Measurements from ENCODE around the gene DNAI4. TPM values are rescaled to one million over a fixed set of nuclear protein-coding genes. Genes with fewer than 3 reads are reported as not detected.

The DNAI4 gene
- total RNA-seq, 4 donors from 2014 or later: 13.5 to 23.6 (median 17.2) TPM

- TF ChIP-seq EP300 (IDR thresholded peaks at IDR 0.05): no peak
- Histone ChIP-seq H3K36me3 (no peaks in the 10 kb centered on the region), H3K27me3 (no peaks in the 10 kb centered on the region), H3K27ac (no peak overlapping the region), H3K4me3 (no peak overlapping the region), H3K9me3 (no peaks in the 10 kb centered on the region), H3K4me1 (no peaks in the 10 kb centered on the region)
- no peak for DNase-seq (ENCODE audit: low spot score in 2 of 2)
- WGBS, 2 donors: 62 to 67% methylated on average over 3 of the region's 3 CpGs
These were observed 64.1 kb downstream of the DNAI4 start for GRCh38 chr1:66860529-66860928.

DNA sequence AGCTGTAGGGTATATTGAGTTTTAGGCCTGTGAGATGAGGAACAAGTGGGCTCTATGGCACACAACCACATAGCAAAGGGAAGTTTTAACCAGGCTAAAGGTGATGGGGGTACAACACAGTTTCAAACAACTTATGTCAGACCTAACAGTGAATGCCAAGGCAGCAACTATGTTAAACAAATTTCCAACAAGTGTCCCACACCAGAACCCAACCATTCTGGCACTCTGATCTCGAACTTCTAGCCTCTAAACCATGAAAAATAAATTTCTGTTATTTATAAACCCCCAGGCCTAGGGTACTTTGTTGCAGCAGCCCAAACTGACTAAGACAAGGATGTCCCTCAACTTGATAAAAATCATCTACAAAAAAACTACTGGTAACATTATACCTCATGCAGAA lies 71.3 kb downstream of the DNAI4 start:
- H3K36me3 ChIP-seq: peaks cover 0 to 8% (median 0%) of the 10 kb centered on the region in 3 donors
- H3K9me3 ChIP-seq: peaks cover 0 to 6% (median 0%) of the 10 kb centered on the region in 4 donors
- no peaks in the 10 kb centered on the region for H3K4me1 ChIP-seq
- no peaks in the 10 kb centered on the region for H3K27me3 ChIP-seq
- WGBS, 2 donors: 77 to 81% methylated on average over 1 of the region's 1 CpG
- TF ChIP-seq, protein P1, sequence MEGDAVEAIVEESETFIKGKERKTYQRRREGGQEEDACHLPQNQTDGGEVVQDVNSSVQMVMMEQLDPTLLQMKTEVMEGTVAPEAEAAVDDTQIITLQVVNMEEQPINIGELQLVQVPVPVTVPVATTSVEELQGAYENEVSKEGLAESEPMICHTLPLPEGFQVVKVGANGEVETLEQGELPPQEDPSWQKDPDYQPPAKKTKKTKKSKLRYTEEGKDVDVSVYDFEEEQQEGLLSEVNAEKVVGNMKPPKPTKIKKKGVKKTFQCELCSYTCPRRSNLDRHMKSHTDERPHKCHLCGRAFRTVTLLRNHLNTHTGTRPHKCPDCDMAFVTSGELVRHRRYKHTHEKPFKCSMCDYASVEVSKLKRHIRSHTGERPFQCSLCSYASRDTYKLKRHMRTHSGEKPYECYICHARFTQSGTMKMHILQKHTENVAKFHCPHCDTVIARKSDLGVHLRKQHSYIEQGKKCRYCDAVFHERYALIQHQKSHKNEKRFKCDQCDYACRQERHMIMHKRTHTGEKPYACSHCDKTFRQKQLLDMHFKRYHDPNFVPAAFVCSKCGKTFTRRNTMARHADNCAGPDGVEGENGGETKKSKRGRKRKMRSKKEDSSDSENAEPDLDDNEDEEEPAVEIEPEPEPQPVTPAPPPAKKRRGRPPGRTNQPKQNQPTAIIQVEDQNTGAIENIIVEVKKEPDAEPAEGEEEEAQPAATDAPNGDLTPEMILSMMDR (IDR thresholded peaks at IDR 0.05): no peak
- no peak for TF ChIP-seq POLR2A (IDR thresholded peaks at IDR 0.05)
- TF ChIP-seq EP300 (IDR thresholded peaks at IDR 0.05): no peak
- no peak for DNase-seq (ENCODE audit: low spot score in 2 of 2)
- H3K27ac ChIP-seq: no peak overlapping the region
- no peak overlapping the region for H3K4me3 ChIP-seq

DNA sequence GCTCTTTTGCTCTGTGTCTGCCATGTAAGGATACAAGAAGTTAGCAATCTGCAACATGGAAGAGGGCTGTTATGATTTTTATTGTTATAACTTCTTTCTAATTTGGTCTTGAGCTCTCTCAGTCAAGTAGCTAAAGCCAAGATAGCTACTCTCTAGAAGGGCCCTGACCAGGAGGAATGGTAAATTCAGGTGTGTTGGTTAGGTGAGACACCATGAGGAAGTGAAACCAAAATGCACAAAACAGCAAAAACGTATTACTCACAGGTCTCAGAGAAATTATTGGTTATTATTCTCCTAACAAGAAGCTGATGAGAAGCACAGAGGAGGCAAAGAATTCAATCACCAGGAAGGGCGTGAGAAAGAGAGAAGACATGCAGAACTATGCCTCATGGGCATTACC lies 71.8 kb downstream of the DNAI4 start:
- WGBS, 2 donors: 86 to 87% methylated on average over 2 of the region's 2 CpGs
- TF ChIP-seq, protein P1 (IDR thresholded peaks at IDR 0.05): no peak
- TF ChIP-seq POLR2A (IDR thresholded peaks at IDR 0.05): no peak
- TF ChIP-seq EP300 (IDR thresholded peaks at IDR 0.05): no peak

GRCh38 chr1:66850989-66851388 lies 73.7 kb downstream of the DNAI4 start:
- TF ChIP-seq, protein P1 (IDR thresholded peaks at IDR 0.05): no peak
- TF ChIP-seq EP300 (IDR thresholded peaks at IDR 0.05): no peak
- TF ChIP-seq POLR2A (IDR thresholded peaks at IDR 0.05): no peak

More for the DNA sequence above, 71.8 kb downstream of the DNAI4 start:
- Histone ChIP-seq H3K9me3 (peaks cover 0 to 6% (median 0%) of the 10 kb centered on the region in 4 donors), H3K27me3 (no peaks in the 10 kb centered on the region), H3K36me3 (peaks cover 0 to 8% (median 0%) of the 10 kb centered on the region in 3 donors), H3K4me3 (no peak overlapping the region), H3K27ac (no peak overlapping the region), H3K4me1 (no peaks in the 10 kb centered on the region)
- DNase-seq (ENCODE audit: low spot score in 2 of 2): no peak

GRCh38 chr1:66848193-66848592 lies 76.5 kb downstream of the DNAI4 start:
- Histone ChIP-seq H3K4me1 (no peaks in the 10 kb centered on the region), H3K36me3 (peaks cover 0 to 8% (median 0%) of the 10 kb centered on the region in 3 donors), H3K9me3 (peaks cover 0 to 6% (median 0%) of the 10 kb centered on the region in 4 donors), H3K4me3 (no peak overlapping the region), H3K27me3 (no peaks in the 10 kb centered on the region), H3K27ac (no peak overlapping the region)
- DNase-seq (ENCODE audit: low spot score in 2 of 2): no peak
- no peak for TF ChIP-seq POLR2A (IDR thresholded peaks at IDR 0.05)
- WGBS, 2 donors: 72 to 73% methylated on average over 2 of the region's 2 CpGs

More at GRCh38 chr1:66850989-66851388, 73.7 kb downstream of the DNAI4 start:
- Histone ChIP-seq H3K27me3 (no peaks in the 10 kb centered on the region), H3K4me3 (no peak overlapping the region), H3K4me1 (no peaks in the 10 kb centered on the region), H3K36me3 (peaks cover 0 to 8% (median 0%) of the 10 kb centered on the region in 3 donors), H3K9me3 (peaks cover 0 to 6% (median 0%) of the 10 kb centered on the region in 4 donors), H3K27ac (no peak overlapping the region)
- 97 to 98% methylated on average over 1 of the region's 1 CpG for WGBS, 2 donors
- DNase-seq (ENCODE audit: low spot score in 2 of 2): no peak

DNA sequence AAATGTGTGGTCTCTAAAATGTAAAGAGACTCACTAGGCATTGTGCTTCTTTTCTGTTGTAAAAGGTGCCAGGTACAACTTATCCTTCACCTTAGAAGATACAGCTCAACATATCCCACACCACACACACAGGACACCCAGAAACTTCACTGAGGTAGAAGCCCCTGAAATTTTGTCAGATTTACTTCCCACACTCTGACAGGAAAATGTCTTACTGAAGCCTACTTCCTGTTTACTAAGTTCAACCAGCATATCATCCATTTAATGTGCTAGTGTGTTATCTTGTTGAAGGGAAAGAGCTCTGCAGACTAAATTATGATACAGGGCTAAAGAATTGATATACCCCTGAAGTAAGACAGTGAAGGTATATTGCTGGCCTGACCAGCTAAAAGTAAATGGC lies 83.7 kb downstream of the DNAI4 start:
- Histone ChIP-seq H3K4me1 (no peaks in the 10 kb centered on the region), H3K9me3 (no peaks in the 10 kb centered on the region), H3K36me3 (peaks cover 0 to 8% (median 0%) of the 10 kb centered on the region in 3 donors), H3K27me3 (no peaks in the 10 kb centered on the region), H3K4me3 (no peak overlapping the region), H3K27ac (no peak overlapping the region)
- no peak for DNase-seq (ENCODE audit: low spot score in 2 of 2)
- TF ChIP-seq, protein P1 (IDR thresholded peaks at IDR 0.05): no peak
- no peak for TF ChIP-seq EP300 (IDR thresholded peaks at IDR 0.05)
- no peak for TF ChIP-seq POLR2A (IDR thresholded peaks at IDR 0.05)

Measured in tibial nerve (tissue), 4 donors.